ENCODE results near the gene LPP. TPM values are rescaled to one million over a fixed set of nuclear protein-coding genes. Genes with fewer than 3 reads are reported as not detected.

The LPP gene
- total and polyA plus RNA-seq, 9 of the 15 experiments (the other 6 are each of a cell fraction or from before 2014, with no cell fraction given), result 0.07 to 0.18 TPM; not detected in 7

GRCh38 chr3:188739511-188739910 is 585.6 kb downstream of the LPP start (continued):
- no peak for TF ChIP-seq TCF3 (CRISPR knock-in tag; IDR thresholded peaks at IDR 0.05)

DNA sequence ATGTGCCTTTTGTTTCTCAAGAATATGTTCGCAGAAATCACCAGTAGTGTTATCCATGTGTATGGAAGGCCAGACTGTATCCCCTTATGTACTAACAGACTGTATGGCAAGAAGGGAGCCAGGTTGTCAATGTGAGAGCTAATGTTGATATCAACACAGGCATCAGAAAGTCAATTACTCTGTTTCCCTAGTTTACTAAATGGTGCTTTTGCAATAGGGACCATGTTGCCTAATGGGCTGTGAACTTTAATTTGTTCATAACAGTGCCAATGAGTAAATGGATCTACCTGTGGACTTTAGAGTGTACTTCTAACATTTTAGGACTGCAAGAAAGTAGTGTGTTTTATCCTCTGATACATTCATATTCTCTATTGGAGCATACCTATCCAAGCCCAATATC is 586.1 kb downstream of the LPP start:
- Histone ChIP-seq H4K20me1 (replicated peaks; ENCODE audit: control insufficient read depth, insufficient read depth, low read length) (no peaks in the 10 kb centered on the region), H3K9ac (ENCODE audit: insufficient read depth in 1 of 2, low read depth in 2 of 2, low read length in 2 of 2) (no peak overlapping the region), H3K36me3 (ENCODE audit: control insufficient read depth, insufficient read depth, low read length) (no peaks in the 10 kb centered on the region), H3K79me2 (ENCODE audit: control insufficient read depth, insufficient read depth, low read length) (no peaks in the 10 kb centered on the region), H3K27ac (ENCODE audit: extremely low read depth, low read depth, low read length) (no peak overlapping the region), H3K4me1 (replicated peaks in 1 of 2; ENCODE audit: control insufficient read depth in 2 of 2, insufficient read depth in 2 of 2, low read length in 2 of 2) (no peaks in the 10 kb centered on the region), H3K4me2 (ENCODE audit: insufficient read depth, low read length) (no peak overlapping the region), H2AFZ (ENCODE audit: low read depth, low read length) (no peak overlapping the region), H3K27me3 (ENCODE audit: control insufficient read depth in 2 of 2, insufficient read depth in 2 of 2, low read length in 2 of 2) (no peaks in the 10 kb centered on the region), H3K9me3 (replicated peaks; ENCODE audit: control insufficient read depth, insufficient read depth, low read depth, low read length) (no peaks in the 10 kb centered on the region), H3K9me1 (ENCODE audit: control insufficient read depth, insufficient read depth, low read length) (no peaks in the 10 kb centered on the region), H3K4me3 (no peak overlapping the region)
- POLR2A ChIA-PET, result no interaction called here
- CTCF ChIA-PET (ENCODE audit: low intra/inter-chr PET ratio), result no interaction called here
- DNase-seq (ENCODE audit: extremely low read depth in 1 of 4, low spot score in 3 of 4), result no peak
- TF ChIP-seq MXI1 (IDR thresholded peaks at IDR 0.05; ENCODE audit: low read depth, low read length), result no peak
- no peak for TF ChIP-seq ZNF398 (CRISPR knock-in tag; IDR thresholded peaks at IDR 0.05)
- no peak for TF ChIP-seq RBM22 (IDR thresholded peaks at IDR 0.05; ENCODE audit: low read depth, low read length, poor library complexity, severe bottlenecking)
- TF ChIP-seq DLX4 (CRISPR knock-in tag; IDR thresholded peaks at IDR 0.05), result no peak
- TF ChIP-seq FUS (optimal IDR thresholded peaks at IDR 0.05; ENCODE audit: low read depth, low read length), result no peak
- TF ChIP-seq, protein P1, sequence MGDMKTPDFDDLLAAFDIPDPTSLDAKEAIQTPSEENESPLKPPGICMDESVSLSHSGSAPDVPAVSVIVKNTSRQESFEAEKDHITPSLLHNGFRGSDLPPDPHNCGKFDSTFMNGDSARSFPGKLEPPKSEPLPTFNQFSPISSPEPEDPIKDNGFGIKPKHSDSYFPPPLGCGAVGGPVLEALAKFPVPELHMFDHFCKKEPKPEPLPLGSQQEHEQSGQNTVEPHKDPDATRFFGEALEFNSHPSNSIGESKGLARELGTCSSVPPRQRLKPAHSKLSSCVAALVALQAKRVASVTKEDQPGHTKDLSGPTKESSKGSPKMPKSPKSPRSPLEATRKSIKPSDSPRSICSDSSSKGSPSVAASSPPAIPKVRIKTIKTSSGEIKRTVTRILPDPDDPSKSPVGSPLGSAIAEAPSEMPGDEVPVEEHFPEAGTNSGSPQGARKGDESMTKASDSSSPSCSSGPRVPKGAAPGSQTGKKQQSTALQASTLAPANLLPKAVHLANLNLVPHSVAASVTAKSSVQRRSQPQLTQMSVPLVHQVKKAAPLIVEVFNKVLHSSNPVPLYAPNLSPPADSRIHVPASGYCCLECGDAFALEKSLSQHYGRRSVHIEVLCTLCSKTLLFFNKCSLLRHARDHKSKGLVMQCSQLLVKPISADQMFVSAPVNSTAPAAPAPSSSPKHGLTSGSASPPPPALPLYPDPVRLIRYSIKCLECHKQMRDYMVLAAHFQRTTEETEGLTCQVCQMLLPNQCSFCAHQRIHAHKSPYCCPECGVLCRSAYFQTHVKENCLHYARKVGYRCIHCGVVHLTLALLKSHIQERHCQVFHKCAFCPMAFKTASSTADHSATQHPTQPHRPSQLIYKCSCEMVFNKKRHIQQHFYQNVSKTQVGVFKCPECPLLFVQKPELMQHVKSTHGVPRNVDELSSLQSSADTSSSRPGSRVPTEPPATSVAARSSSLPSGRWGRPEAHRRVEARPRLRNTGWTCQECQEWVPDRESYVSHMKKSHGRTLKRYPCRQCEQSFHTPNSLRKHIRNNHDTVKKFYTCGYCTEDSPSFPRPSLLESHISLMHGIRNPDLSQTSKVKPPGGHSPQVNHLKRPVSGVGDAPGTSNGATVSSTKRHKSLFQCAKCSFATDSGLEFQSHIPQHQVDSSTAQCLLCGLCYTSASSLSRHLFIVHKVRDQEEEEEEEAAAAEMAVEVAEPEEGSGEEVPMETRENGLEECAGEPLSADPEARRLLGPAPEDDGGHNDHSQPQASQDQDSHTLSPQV (IDR thresholded peaks at IDR 0.05), result no peak
- TF ChIP-seq, protein P2, sequence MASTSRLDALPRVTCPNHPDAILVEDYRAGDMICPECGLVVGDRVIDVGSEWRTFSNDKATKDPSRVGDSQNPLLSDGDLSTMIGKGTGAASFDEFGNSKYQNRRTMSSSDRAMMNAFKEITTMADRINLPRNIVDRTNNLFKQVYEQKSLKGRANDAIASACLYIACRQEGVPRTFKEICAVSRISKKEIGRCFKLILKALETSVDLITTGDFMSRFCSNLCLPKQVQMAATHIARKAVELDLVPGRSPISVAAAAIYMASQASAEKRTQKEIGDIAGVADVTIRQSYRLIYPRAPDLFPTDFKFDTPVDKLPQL (IDR thresholded peaks at IDR 0.05; ENCODE audit: extremely low read depth, insufficient read length), result no peak
- TF ChIP-seq CBFA2T2 (conservative IDR thresholded peaks at IDR 0.05), result no peak
- no peak for TF ChIP-seq PHF21A (IDR thresholded peaks at IDR 0.05; ENCODE audit: borderline replicate concordance, low read depth)
- no peak for TF ChIP-seq TAL1 (IDR thresholded peaks at IDR 0.05)
- WGBS (ENCODE audit: insufficient coverage, low coverage, missing lambda C conversion rate), result 0% methylated on average over 1 of the region's 1 CpG
- BruUV-seq (replicated peaks), result no TSS peak
- no peak for FAIRE-seq
- intact Hi-C loops (cut with micrococcal nuclease), result loop anchor here (10.0 kb wide), 1 partner anchor 995 kb away; the partner anchor contains the start of gene BCL6
- in situ Hi-C loops (cut with MboI), result no loop called here
- no peak for ATAC-seq

Data from K562 (cell line).